Skeletal muscle cell (primary cell): ENCODE data around the gene TBC1D8B.
"Not testable (repeated sequence)": the region's sequence is repeated elsewhere in the genome, so short reads cannot be mapped to it uniquely, and the experiment has no call there.

Source experiments
- DNase-seq: peaks from one replicate; pipeline ENCODE4 v3.0.0-alpha.2; 2010; ENCODE audit warnings: low read depth
- H3K4me3 ChIP-seq: 2 replicates; pipeline ENCODE4 v1.5.1; 2011; ENCODE audit warnings: low read depth, mild to moderate bottlenecking, control low read depth, low read length, moderate library complexity

TBC1D8B gene

DNA sequence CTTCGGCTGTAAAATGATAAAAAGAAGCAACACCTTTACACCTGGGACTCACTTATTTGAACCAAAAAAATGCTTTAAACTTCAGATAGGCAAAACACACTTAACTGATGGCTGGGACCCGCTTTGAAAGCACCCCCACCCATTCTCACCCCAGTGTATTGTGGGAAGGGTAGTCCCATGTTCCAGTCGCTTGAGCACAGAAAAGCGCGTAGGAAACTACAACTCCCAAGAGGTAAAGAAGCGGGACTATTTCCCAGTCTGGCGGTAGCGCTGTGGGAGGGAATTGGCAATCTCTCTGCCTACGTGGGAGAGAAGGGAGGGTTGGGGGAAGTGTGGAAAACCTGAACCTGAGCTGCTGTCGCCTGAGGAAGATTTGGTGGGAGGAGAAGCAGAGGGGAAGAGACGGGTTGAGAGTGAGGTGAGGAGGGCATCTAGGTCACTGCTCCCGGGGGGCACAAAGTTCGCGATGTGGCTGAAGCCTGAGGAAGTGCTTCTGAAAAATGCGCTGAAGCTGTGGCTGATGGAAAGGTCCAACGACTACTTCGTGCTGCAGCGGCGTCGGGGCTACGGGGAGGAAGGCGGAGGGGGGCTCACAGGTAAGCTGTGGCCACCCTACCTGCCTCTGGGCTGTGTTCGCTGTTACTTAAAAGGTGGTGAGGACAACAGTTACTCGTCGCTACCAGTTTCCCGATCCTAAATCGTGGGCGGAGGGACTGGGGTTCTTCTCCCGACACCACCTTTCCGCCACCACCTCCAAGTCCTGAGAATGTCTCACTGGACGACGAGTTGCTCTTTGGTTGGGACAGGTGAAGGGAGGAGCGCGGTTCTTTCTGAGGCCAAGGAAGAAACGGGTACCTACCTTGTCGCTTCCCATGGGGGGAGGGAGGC, at the start of gene TBC1D8B:
TBC1D8B (plus strand) TSS at position 286 of the 888 bp plus-strand sequence; CDS start at position 467, 181 bp downstream.
- peak; percentile 81 for DNase-seq
- peak within 1 kb of the TSS; percentile 88 for H3K4me3 ChIP-seq

GRCh38 chrX:106769288-106769687, 33.2 kb upstream of the TBC1D8B start:
- H3K4me3 ChIP-seq, DNase-seq: not testable (repeated sequence)

- no peak overlapping the region for H3K4me3 ChIP-seq
- DNase-seq = no peak
Observed at GRCh38 chrX:106774981-106775380, 27.5 kb upstream of the TBC1D8B start.

GRCh38 chrX:106780264-106780663, 22.2 kb upstream of the TBC1D8B start:
- DNase-seq = no peak
- H3K4me3 ChIP-seq = no peak overlapping the region

GRCh38 chrX:106780664-106781377, 21.7 kb upstream of the TBC1D8B start:
- no peak for DNase-seq
- H3K4me3 ChIP-seq = no peak overlapping the region

DNA sequence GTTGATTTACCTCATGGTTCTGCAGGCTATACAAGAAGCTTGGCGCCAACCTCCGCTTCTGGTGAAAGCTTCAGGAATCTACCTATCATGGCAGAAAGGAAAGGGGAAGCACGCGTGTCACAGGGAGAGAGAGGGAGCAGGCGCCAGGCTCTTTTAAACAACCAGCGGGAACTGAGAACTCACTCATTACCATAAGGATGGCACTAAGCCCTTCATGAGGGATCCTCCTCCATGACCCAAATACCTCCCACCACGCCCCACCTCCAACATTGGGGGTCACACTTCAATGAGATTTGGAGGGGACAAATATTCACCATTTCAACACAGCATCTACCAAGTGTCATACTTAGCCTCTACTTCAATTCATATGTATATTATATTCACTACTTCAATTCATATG, 18.8 kb upstream of the TBC1D8B start:
- H3K4me3 ChIP-seq = no peak overlapping the region
- DNase-seq = no peak

GRCh38 chrX:106791495-106791894, 11.0 kb upstream of the TBC1D8B start:
- H3K4me3 ChIP-seq = no peak overlapping the region

DNA sequence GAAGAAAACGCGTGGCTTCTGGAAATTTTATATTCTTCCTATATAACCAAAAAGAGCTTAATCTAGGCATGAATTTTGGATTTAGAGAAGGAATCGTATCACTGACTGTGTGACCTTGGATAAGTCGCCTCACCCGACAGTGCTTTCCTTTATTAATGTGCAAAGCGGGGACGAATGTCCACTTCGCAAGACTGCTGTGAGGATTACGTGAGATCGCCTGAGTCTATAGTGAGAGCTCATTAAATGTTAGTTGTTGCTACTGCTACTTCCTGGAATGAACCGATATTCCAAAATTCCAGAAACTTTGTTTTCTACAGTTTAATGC, 448 bp upstream of the TBC1D8B start:
- peak overlapping the region; percentile 88 for H3K4me3 ChIP-seq
- DNase-seq = no peak

More at GRCh38 chrX:106791495-106791894, 11.0 kb upstream of the TBC1D8B start:
- DNase-seq = no peak

- DNase-seq = no peak
- no peak overlapping the region for H3K4me3 ChIP-seq
Observed at GRCh38 chrX:106811131-106811910, 8.8 kb downstream of the TBC1D8B start.

- not testable (repeated sequence) for DNase-seq, H3K4me3 ChIP-seq
Observed at GRCh38 chrX:106812930-106813329, 10.5 kb downstream of the TBC1D8B start.

DNA sequence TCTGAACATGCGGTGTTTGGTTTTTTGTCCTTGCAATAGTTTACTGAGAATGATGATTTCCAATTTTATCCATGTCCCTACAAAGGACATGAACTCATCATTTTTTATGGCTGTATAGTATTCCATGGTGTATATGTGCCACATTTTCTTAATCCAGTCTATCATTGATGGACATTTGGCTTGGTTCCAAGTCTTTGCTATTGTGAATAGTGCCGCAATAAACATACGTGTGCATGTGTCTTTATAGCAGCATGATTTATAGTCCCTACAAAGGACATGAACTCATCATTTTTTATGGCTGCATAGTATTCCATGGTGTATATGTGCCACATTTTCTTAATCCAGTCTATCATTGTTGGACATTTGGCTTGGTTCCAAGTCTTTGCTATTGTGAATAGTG, 11.6 kb downstream of the TBC1D8B start:
- H3K4me3 ChIP-seq, DNase-seq: not testable (repeated sequence)

DNA sequence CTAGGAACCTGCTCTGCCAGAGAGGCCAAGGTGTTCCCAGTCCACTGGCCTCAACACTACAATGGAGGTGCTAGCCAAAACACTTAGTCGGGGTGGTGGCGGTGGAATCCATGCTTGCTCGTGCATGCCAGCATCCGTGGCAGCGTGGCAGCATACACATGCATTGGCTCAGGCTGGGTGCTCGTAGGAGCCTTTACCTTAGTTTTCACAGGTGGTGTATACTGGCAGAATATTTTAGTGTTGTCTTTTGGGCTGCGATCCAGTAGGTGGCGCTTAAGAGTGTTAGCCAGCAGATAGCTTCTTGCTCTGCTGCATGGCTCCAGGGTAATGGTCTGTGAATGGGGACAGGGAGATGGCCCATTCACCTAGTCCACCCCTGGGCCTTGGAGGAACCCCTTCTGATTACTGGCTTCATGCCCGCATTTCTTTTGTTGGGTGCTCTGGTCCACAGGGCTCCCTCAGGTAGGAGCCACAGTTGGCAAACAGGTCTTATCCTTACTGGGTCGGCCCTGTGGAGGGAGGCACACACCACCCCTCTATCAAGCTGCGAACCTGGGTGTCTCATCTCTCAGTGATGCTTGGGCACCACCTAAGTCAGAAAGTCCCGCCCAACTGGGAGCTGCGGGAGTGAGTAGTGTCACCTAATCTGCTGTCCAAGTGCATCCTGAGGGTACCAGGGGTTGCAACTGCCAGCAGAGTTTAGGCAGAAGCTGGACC, 60.7 kb downstream of the TBC1D8B start:
- DNase-seq = no peak
- H3K4me3 ChIP-seq = no peak overlapping the region

GRCh38 chrX:106863697-106864096, 61.2 kb downstream of the TBC1D8B start:
- H3K4me3 ChIP-seq = no peak overlapping the region
- no peak for DNase-seq

DNA sequence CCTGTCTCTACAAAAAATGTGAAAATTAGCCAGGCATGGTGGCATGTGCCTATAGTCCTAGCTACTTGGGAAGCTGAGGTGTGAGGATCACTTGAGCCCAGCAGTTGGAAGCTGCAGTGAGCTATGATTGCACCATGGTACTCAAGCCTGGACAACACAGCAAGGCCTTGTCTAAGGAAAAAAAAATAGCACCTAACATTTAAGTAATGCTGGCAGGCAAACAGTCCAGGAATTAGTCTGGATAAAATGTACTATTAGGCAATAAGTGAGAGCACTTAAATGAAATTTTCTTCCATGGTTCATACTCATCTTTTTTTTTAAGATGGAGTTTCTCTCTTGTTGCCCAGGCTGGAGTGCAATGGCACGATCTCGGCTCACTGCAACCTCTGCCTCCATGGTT, 70.3 kb downstream of the TBC1D8B start:
- H3K4me3 ChIP-seq, DNase-seq: not testable (repeated sequence)

GRCh38 chrX:106874075-106874474, 71.6 kb downstream of the TBC1D8B start:
- H3K4me3 ChIP-seq = no peak overlapping the region
- DNase-seq = no peak

DNA sequence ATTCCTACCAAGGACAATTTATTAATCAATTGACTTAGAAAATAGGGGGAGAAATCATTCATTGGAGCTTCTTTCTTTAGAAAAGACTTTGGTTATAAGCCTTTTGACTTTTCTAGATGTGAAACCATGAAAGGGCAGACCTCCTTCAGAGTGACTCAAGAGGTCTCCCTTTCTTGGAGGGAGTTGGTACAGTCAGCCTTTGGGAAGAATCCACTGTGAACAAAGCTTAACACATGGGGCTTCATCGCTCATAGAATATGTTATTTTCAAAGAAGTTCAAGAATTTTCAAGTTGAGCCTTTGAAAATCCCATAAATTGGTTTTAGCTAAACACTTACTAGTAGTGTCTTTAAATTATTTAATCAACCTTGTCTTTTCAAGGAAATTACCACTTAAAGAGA, 72.7 kb downstream of the TBC1D8B start:
- no peak overlapping the region for H3K4me3 ChIP-seq
- DNase-seq = no peak

GRCh38 chrX:106889468-106889867, 87.0 kb downstream of the TBC1D8B start:
- no peak for DNase-seq
- no peak overlapping the region for H3K4me3 ChIP-seq

DNA sequence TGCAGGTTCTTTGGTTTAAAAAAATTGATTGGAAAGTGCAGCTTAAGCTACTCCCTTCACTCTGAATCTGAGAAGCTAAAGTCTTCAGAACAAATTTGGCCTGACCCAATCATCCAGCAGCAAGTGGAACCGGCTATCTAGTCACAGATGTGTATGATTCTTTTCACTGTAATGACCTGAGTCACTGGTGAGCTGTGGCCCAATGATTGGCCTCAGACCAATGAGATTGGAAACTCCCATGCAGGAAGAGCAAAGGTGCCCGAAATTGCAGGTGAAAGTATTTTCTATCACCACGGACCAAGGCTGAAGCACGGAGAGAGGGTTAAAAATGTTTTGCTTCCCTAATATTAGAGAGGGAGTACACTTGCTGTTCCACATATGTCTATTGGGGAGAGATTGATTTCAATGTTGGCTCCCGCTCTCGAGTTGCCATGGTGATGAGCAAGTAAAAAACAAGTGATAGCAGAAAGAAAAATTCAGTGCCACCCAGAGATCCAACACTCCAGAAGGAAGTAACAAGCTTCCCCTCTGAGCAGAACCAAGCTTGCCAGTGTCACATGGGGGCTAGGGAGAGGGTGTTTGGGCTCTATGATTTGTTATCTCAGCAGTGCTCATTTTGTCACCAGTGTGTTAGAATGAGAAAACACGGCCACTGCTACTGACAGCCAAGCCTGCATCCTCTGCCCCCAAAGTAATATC, 89.4 kb downstream of the TBC1D8B start:
- DNase-seq = no peak
- no peak overlapping the region for H3K4me3 ChIP-seq

DNA sequence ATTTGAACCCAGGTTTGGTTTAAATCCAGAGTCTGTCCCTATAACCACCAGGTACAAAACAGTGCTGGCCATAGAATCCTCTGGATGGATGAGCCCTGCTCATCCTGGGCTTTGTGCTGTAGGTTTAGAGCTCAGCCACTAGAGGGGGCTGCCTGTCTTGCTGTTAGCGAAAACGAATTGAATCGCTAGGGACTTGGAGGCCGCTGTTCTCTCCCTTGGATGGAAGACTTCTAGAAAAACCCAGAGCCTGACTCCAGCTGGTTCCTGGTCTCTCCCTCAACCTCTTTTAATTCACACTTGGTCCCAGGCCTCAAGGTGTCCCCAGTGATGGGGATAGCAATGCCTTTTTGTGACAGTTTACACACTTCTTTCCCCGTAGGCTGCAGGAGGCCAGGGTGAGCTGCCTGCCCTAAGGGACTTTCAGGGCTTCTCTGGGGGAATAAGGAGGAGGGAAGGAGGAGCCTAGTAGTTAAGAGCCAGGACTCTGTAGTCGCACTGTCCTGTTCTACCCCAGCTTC, 92.0 kb downstream of the TBC1D8B start:
- no peak for DNase-seq
- H3K4me3 ChIP-seq = no peak overlapping the region
